Osteoblast (primary cell): ENCODE results near the gene SLC6A17. TPM values are rescaled to one million over a fixed set of nuclear protein-coding genes. Genes with fewer than 3 reads are reported as not detected.

Experiments used
- DNase-seq: peaks from one replicate; pipeline ENCODE4 v3.0.0; 2011; ENCODE audit warnings: low spot score, mixed read lengths; ENCODE audit not compliant: insufficient read length; ENCODE audit errors: missing footprints
- H2AFZ ChIP-seq: 2 replicates; pipeline ENCODE4 v1.6.0; 2011; ENCODE audit warnings: mild to moderate bottlenecking, low read length
- H3K27ac ChIP-seq: 2 replicates; pipeline ENCODE4 v1.5.1; 2011; ENCODE audit warnings: mild to moderate bottlenecking, low read depth, low read length, moderate library complexity
- H3K27me3 ChIP-seq: 2 replicates; pipeline ENCODE4 v1.6.0; 2012; ENCODE audit warnings: mild to moderate bottlenecking, control low read depth, inconsistent platforms, low read length, moderate library complexity; ENCODE audit not compliant: insufficient read depth
- H3K36me3 ChIP-seq: 2 replicates; pipeline ENCODE4 v1.5.1; 2011; ENCODE audit warnings: mild to moderate bottlenecking, low read length, control low read depth, moderate library complexity; ENCODE audit not compliant: insufficient read depth
- H3K4me1 ChIP-seq: 2 replicates; pipeline ENCODE4 v1.5.1; 2011; ENCODE audit warnings: mild to moderate bottlenecking, low read length, control low read depth, moderate library complexity; ENCODE audit not compliant: insufficient read depth
- H3K4me2 ChIP-seq: 2 replicates; pipeline ENCODE4 v1.6.0; 2011; ENCODE audit warnings: mild to moderate bottlenecking, low read length; ENCODE audit not compliant: insufficient read depth
- H3K4me3 ChIP-seq: fragments of 200-600 bp; sonication (generic); 3 replicates; pipeline ENCODE4 v1.5.1; 2012; ENCODE audit warnings: mild to moderate bottlenecking, low read length, inconsistent platforms; ENCODE audit not compliant: insufficient read depth
- H3K79me2 ChIP-seq: 2 replicates; pipeline ENCODE4 v1.6.0; 2012; ENCODE audit warnings: mild to moderate bottlenecking, low read length, control low read depth, inconsistent platforms; ENCODE audit not compliant: insufficient read depth
- H3K9me3 ChIP-seq: 2 replicates; pipeline ENCODE4 v1.5.1; 2011; ENCODE audit warnings: low read depth, low read length, control low read depth
- H4K20me1 ChIP-seq: 2 replicates; pipeline ENCODE4 v1.6.0; 2012; ENCODE audit warnings: mild to moderate bottlenecking, low read length, control low read depth; ENCODE audit not compliant: insufficient read depth
- CTCF ChIP-seq: IDR thresholded peaks from 2 replicates; pipeline ENCODE4 v1.5.1; 2011; ENCODE audit warnings: mild to moderate bottlenecking, low read depth, low read length, moderate library complexity; ENCODE audit errors: extremely low read depth
- total RNA-seq: library from RNA; depleted of rRNA; stranded (reverse); fragments of >200 nt; gene quantifications from 2 replicates; pipeline ENCODE4 v1.2.3, GENCODE V29; 2012

SLC6A17 gene
- total RNA-seq, 1 donor = under 0.01 TPM

- H3K36me3 ChIP-seq = no peaks in the 10 kb centered on the region
- H3K27me3 ChIP-seq = peaks cover 26% of the 10 kb centered on the region
- no peak for TF ChIP-seq CTCF
- no peaks in the 10 kb centered on the region for H3K9me3 ChIP-seq
- no peaks in the 10 kb centered on the region for H3K79me2 ChIP-seq
- H3K27ac ChIP-seq = no peak overlapping the region
- no peak for DNase-seq
- H3K4me1 ChIP-seq = peaks cover 6% of the 10 kb centered on the region
- H3K4me3 ChIP-seq = no peak overlapping the region
- H2AFZ ChIP-seq = no peak overlapping the region
- no peaks in the 10 kb centered on the region for H4K20me1 ChIP-seq
- H3K4me2 ChIP-seq = no peak overlapping the region
Observed at GRCh38 chr1:110112656-110113055, 37.6 kb upstream of the SLC6A17 start.

GRCh38 chr1:110113551-110113950 is 36.7 kb upstream of the SLC6A17 start:
- H3K4me1 ChIP-seq = peaks cover 6% of the 10 kb centered on the region
- peaks cover 26% of the 10 kb centered on the region for H3K27me3 ChIP-seq
- no peak overlapping the region for H3K4me3 ChIP-seq
- H3K79me2 ChIP-seq = no peaks in the 10 kb centered on the region
- no peak overlapping the region for H2AFZ ChIP-seq
- no peak overlapping the region for H3K4me2 ChIP-seq
- H3K27ac ChIP-seq = no peak overlapping the region
- H4K20me1 ChIP-seq = no peaks in the 10 kb centered on the region
- DNase-seq = no peak
- no peak for TF ChIP-seq CTCF
- no peaks in the 10 kb centered on the region for H3K9me3 ChIP-seq
- H3K36me3 ChIP-seq = no peaks in the 10 kb centered on the region

GRCh38 chr1:110114173-110114572 is 36.1 kb upstream of the SLC6A17 start:
- H2AFZ ChIP-seq = no peak overlapping the region
- H3K27ac ChIP-seq = no peak overlapping the region
- TF ChIP-seq CTCF = no peak
- no peak overlapping the region for H3K4me2 ChIP-seq
- H3K27me3 ChIP-seq = peaks cover 26% of the 10 kb centered on the region
- no peaks in the 10 kb centered on the region for H3K36me3 ChIP-seq
- no peaks in the 10 kb centered on the region for H4K20me1 ChIP-seq
- no peaks in the 10 kb centered on the region for H3K9me3 ChIP-seq
- H3K4me3 ChIP-seq = no peak overlapping the region
- no peak for DNase-seq
- no peaks in the 10 kb centered on the region for H3K79me2 ChIP-seq
- H3K4me1 ChIP-seq = peaks cover 6% of the 10 kb centered on the region

- Histone ChIP-seq H3K4me2 (no peak overlapping the region), H3K9me3 (no peaks in the 10 kb centered on the region), H4K20me1 (no peaks in the 10 kb centered on the region), H3K79me2 (no peaks in the 10 kb centered on the region), H3K4me3 (no peak overlapping the region), H3K27ac (no peak overlapping the region), H2AFZ (no peak overlapping the region), H3K4me1 (peaks cover 2% of the 10 kb centered on the region), H3K36me3 (no peaks in the 10 kb centered on the region), H3K27me3 (peaks cover 26% of the 10 kb centered on the region)
- DNase-seq = no peak
- no peak for TF ChIP-seq CTCF
Observed at GRCh38 chr1:110114784-110115183, 35.5 kb upstream of the SLC6A17 start.
